ENCODE measurements around the gene WBP11. TPM values are rescaled to one million over a fixed set of nuclear protein-coding genes. Genes with fewer than 3 reads are reported as not detected.

Gene WBP11
- total RNA-seq = 49.3 TPM
- long read RNA-seq, full-length matches to known transcripts = 28 of 47 reads
- long read RNA-seq, partial matches to known transcripts = 17 of 47 reads
- long read RNA-seq, other reads (novel, unspliced or antisense) = 2 of 47 reads

- peak; percentile 100 for ATAC-seq
These were observed at the start of gene WBP11, which contains the start of gene C12orf60 for GRCh38 chr12:14803011-14803829. Gene WBP11, minus strand, starts transcription at chr12:14803478. Its CDS starts 2,095 bp downstream, at chr12:14801383. Gene C12orf60, plus strand, starts transcription at chr12:14803670. Its CDS starts 19,266 bp downstream, at chr12:14822936.

GRCh38 chr12:14852880-14853279 lies 49.6 kb upstream of the WBP11 start:
- no peaks in the 10 kb centered on the region for H3K4me1 ChIP-seq
- H3K27me3 ChIP-seq = no peaks in the 10 kb centered on the region
- H3K27ac ChIP-seq = no peak overlapping the region
- TF ChIP-seq, protein P1, sequence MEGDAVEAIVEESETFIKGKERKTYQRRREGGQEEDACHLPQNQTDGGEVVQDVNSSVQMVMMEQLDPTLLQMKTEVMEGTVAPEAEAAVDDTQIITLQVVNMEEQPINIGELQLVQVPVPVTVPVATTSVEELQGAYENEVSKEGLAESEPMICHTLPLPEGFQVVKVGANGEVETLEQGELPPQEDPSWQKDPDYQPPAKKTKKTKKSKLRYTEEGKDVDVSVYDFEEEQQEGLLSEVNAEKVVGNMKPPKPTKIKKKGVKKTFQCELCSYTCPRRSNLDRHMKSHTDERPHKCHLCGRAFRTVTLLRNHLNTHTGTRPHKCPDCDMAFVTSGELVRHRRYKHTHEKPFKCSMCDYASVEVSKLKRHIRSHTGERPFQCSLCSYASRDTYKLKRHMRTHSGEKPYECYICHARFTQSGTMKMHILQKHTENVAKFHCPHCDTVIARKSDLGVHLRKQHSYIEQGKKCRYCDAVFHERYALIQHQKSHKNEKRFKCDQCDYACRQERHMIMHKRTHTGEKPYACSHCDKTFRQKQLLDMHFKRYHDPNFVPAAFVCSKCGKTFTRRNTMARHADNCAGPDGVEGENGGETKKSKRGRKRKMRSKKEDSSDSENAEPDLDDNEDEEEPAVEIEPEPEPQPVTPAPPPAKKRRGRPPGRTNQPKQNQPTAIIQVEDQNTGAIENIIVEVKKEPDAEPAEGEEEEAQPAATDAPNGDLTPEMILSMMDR (IDR thresholded peaks at IDR 0.05) = no peak
- DNase-seq (no peak), ATAC-seq (no peak)
- no peaks in the 10 kb centered on the region for H3K9me3 ChIP-seq
- no peak overlapping the region for H3K4me3 ChIP-seq
- H3K36me3 ChIP-seq = no peaks in the 10 kb centered on the region
- intact Hi-C loops (cut with DNase I) = no loop called here

More at GRCh38 chr12:14803011-14803829, at the start of gene WBP11, which contains the start of gene C12orf60:
- Histone ChIP-seq H3K27ac (peak within 1 kb of the TSS; percentile 96), H3K27me3 (no peaks in the 10 kb centered on the region), H3K4me3 (peak within 1 kb of the TSS; percentile 96), H3K36me3 (peaks cover 17% of the 10 kb centered on the region), H3K4me1 (peaks cover 18% of the 10 kb centered on the region), H3K9me3 (no peaks in the 10 kb centered on the region)
- intact Hi-C loops (cut with DNase I) = no loop called here
- DNase-seq = peak; percentile 93
- TF ChIP-seq, protein P1 (IDR thresholded peaks at IDR 0.05) = no peak

GRCh38 chr12:14850929-14851663 lies 47.8 kb upstream of the WBP11 start:
- ATAC-seq (no peak), DNase-seq (no peak)
- no peak overlapping the region for H3K4me3 ChIP-seq
- no peaks in the 10 kb centered on the region for H3K9me3 ChIP-seq
- peaks cover 15% of the 10 kb centered on the region for H3K4me1 ChIP-seq
- TF ChIP-seq, protein P1 (IDR thresholded peaks at IDR 0.05) = no peak
- H3K27me3 ChIP-seq = no peaks in the 10 kb centered on the region
- no peak overlapping the region for H3K27ac ChIP-seq
- no peaks in the 10 kb centered on the region for H3K36me3 ChIP-seq
- intact Hi-C loops (cut with DNase I) = no loop called here

DNA sequence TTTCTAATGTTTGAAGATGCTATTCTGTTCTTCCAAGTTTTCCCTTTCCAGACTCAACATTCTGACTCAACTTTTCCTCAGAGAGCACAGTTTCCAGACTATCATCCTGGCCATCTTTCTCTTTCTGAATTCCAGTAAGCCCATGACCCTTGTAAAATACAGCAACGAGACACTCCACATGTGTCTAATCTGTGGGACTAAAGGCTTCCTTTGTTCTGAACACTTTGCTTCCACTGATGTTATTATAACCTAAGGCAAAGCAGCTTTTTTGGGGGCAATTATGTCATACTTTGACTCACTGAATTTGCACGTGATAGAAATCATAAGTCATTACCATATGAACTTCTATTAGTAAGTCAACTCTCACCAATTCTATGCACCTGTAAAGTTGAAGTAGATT lies 46.4 kb upstream of the WBP11 start:
- Histone ChIP-seq H3K9me3 (no peaks in the 10 kb centered on the region), H3K4me3 (no peak overlapping the region), H3K4me1 (peaks cover 22% of the 10 kb centered on the region), H3K36me3 (no peaks in the 10 kb centered on the region), H3K27me3 (no peaks in the 10 kb centered on the region), H3K27ac (no peak overlapping the region)
- DNase-seq = no peak
- TF ChIP-seq, protein P1 (IDR thresholded peaks at IDR 0.05) = no peak
- intact Hi-C loops (cut with DNase I) = loop anchor here (5.0 kb wide), 1 partner anchor 148 kb away; no protein-coding TSS in a partner anchor
- no peak for ATAC-seq

DNA sequence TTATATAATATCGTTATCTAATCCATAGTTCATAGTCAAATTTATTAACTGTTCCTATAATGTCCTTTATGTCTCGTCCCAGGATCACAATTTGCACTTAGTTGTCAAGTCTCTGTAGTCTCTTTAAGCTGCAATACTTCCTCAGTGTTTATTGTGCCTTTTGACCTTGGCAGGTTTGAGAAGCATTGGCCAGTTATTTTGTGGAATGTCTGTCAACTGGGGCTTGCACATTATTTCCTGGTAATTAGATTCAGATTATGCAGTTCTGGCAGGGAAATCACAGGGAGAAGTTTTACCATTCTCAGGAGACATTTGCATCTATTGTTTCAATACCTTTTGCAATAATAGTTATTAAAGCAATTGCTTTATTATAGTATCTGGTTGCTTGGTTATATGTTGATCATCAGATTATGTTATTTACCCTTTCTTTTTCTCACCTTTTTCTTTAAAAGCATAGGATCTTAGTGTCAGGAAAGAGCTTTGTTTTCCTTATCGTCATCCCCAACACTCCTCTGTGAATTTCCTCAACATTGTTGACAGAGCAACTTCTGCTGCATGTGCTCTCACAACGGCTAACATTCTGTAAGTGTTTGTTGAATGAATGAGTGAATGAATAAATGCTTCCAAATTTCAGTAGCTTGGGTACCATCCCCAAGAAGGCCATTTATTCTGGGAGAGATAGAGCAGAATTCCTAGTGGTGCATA lies 43.8 kb upstream of the WBP11 start:
- peaks cover 29% of the 10 kb centered on the region for H3K4me1 ChIP-seq
- DNase-seq = no peak
- H3K4me3 ChIP-seq = no peak overlapping the region
- no peaks in the 10 kb centered on the region for H3K36me3 ChIP-seq
- no peak overlapping the region for H3K27ac ChIP-seq
- intact Hi-C loops (cut with DNase I) = loop anchor here (5.0 kb wide), 1 partner anchor 150 kb away; no protein-coding TSS in a partner anchor
- H3K27me3 ChIP-seq = no peaks in the 10 kb centered on the region
- no peak for ATAC-seq
- no peaks in the 10 kb centered on the region for H3K9me3 ChIP-seq
- TF ChIP-seq, protein P1 (IDR thresholded peaks at IDR 0.05) = no peak

All from upper lobe of right lung (tissue), 1 donor.